Smooth muscle cell (in vitro differentiated cells): ENCODE data around the gene UNKL. TPM values are rescaled to one million over a fixed set of nuclear protein-coding genes. Genes with fewer than 3 reads are reported as not detected.

ENCODE experiments used
- DNase-seq: peaks from one replicate; lab custom pipeline; 2025; ENCODE audit not compliant: unreplicated experiment; lab: John Stamatoyannopoulos, UW
- H2AFZ ChIP-seq: fragments of 200-600 bp; sonication (generic); 2 replicates; pipeline ENCODE4 v1.6.0; 2016; ENCODE audit warnings: antibody characterized with exemption, low read depth, mild to moderate bottlenecking
- H3F3A ChIP-seq: fragments of 200-600 bp; sonication (generic); 2 replicates; pipeline ENCODE4 v1.6.0; 2017; ENCODE audit warnings: antibody characterized with exemption, low read depth
- H3K27ac ChIP-seq: fragments of 200-600 bp; sonication (generic); 2 replicates; pipeline ENCODE4 v1.5.1; 2016; ENCODE audit warnings: low read depth, mild to moderate bottlenecking
- H3K27me3 ChIP-seq: fragments of 200-600 bp; sonication (generic); 2 replicates; pipeline ENCODE4 v1.6.1; 2016; ENCODE audit warnings: low read depth, mild to moderate bottlenecking
- H3K36me3 ChIP-seq: fragments of 200-600 bp; sonication (generic); 2 replicates; pipeline ENCODE4 v1.5.1; 2016; ENCODE audit warnings: low read depth
- H3K4me1 ChIP-seq: fragments of 200-600 bp; sonication (generic); 2 replicates; pipeline ENCODE4 v1.5.1; 2016; ENCODE audit warnings: low read depth
- H3K4me2 ChIP-seq: fragments of 200-600 bp; sonication (generic); 2 replicates; pipeline ENCODE4 v1.6.0; 2016; ENCODE audit warnings: mild to moderate bottlenecking
- H3K4me3 ChIP-seq: fragments of 200-600 bp; sonication (generic); 2 replicates; pipeline ENCODE4 v1.5.1; 2016; ENCODE audit warnings: mild to moderate bottlenecking
- H3K79me2 ChIP-seq: fragments of 200-600 bp; sonication (generic); 2 replicates; pipeline ENCODE4 v1.6.0; 2016; ENCODE audit warnings: low read depth, mild to moderate bottlenecking
- H3K9ac ChIP-seq: fragments of 200-600 bp; sonication (generic); 2 replicates; pipeline ENCODE4 v1.6.0; 2016; ENCODE audit warnings: low read depth
- H3K9me3 ChIP-seq: fragments of 200-600 bp; sonication (generic); replicated peaks from 2 replicates; pipeline ENCODE4 v1.5.1; 2016; ENCODE audit warnings: low read depth
- H4K20me1 ChIP-seq: fragments of 200-600 bp; sonication (generic); 2 replicates; pipeline ENCODE4 v1.6.0; 2016; ENCODE audit warnings: low read depth
- CTCF ChIP-seq: fragments of 200-600 bp; sonication (generic); IDR thresholded peaks from 2 replicates; pipeline ENCODE4 v1.5.1; 2017; ENCODE audit warnings: borderline replicate concordance, mild to moderate bottlenecking, antibody characterized with exemption; ENCODE audit not compliant: insufficient read depth, poor library complexity, severe bottlenecking
- WGBS: methylation state at CpG from one replicate; pipeline ENCODE4 v1.1.7; 2016; ENCODE audit warnings: low lambda C conversion rate; 5-methylcytosine and 5-hydroxymethylcytosine counted together
- polyA plus RNA-seq: library from polyadenylated mRNA; unstranded; fragments of >200 nt; fragmentation: Nextera tagmentation; extraction: Ambion mirVana; gene quantifications from 2 replicates; pipeline ENCODE4 v1.2.1, GENCODE V29; 2016
- total RNA-seq: library from RNA; depleted of rRNA; stranded (reverse); fragments of >200 nt; gene quantifications from 2 replicates; pipeline ENCODE4 v1.2.3, GENCODE V29; 2014

The UNKL gene
- total and polyA plus RNA-seq, 2 experiments from 2014 or later, result 5.2 to 6.2 TPM

GRCh38 chr16:1355591-1355990 is 58.9 kb downstream of the UNKL start:
- no peak for TF ChIP-seq CTCF
- Histone ChIP-seq H3K79me2 (peaks cover 69% of the 10 kb centered on the region), H3K27ac (no peak overlapping the region), H3K27me3 (no peaks in the 10 kb centered on the region), H3K4me1 (peaks cover 7% of the 10 kb centered on the region), H4K20me1 (peaks cover 62% of the 10 kb centered on the region), H3K4me3 (no peak overlapping the region), H3K9ac (no peak overlapping the region), H3K36me3 (no peaks in the 10 kb centered on the region), H3F3A (no peaks in the 10 kb centered on the region), H3K4me2 (no peak overlapping the region), H2AFZ (no peak overlapping the region), H3K9me3 (no peaks in the 10 kb centered on the region)
- DNase-seq, result no peak
- 95% methylated on average over 11 of the region's 15 CpGs for WGBS

GRCh38 chr16:1354815-1355540 is 59.5 kb downstream of the UNKL start:
- Histone ChIP-seq H3K4me3 (no peak overlapping the region), H3K79me2 (peaks cover 70% of the 10 kb centered on the region), H3K27ac (no peak overlapping the region), H4K20me1 (peaks cover 58% of the 10 kb centered on the region), H3K4me2 (no peak overlapping the region), H3K27me3 (no peaks in the 10 kb centered on the region), H3K9ac (no peak overlapping the region), H3K9me3 (no peaks in the 10 kb centered on the region), H2AFZ (no peak overlapping the region), H3K36me3 (no peaks in the 10 kb centered on the region), H3K4me1 (peaks cover 7% of the 10 kb centered on the region), H3F3A (no peaks in the 10 kb centered on the region)
- DNase-seq, result no peak
- no peak for TF ChIP-seq CTCF
- WGBS, result 96% methylated on average over 42 of the region's 49 CpGs

- H3K4me1 ChIP-seq, result peaks cover 7% of the 10 kb centered on the region
- H4K20me1 ChIP-seq, result peaks cover 27% of the 10 kb centered on the region
- under 1% methylated on average over 76 of the region's 98 CpGs for WGBS
- H3K27me3 ChIP-seq, result no peaks in the 10 kb centered on the region
- H3K4me3 ChIP-seq, result peak within 1 kb of the TSS; percentile 97
- H3K9ac ChIP-seq, result peak within 1 kb of the TSS; percentile 91
- peak within 1 kb of the TSS; percentile 83 for H2AFZ ChIP-seq
- no peak within 1 kb of the TSS for H3K27ac ChIP-seq
- no peaks in the 10 kb centered on the region for H3K36me3 ChIP-seq
- H3F3A ChIP-seq, result no peaks in the 10 kb centered on the region
- DNase-seq, result peak; percentile 54
- H3K4me2 ChIP-seq, result peak within 1 kb of the TSS; percentile 99
- H3K9me3 ChIP-seq, result no peaks in the 10 kb centered on the region
- TF ChIP-seq CTCF, result no peak
- peaks cover 62% of the 10 kb centered on the region for H3K79me2 ChIP-seq
These were observed 62.7 kb downstream of the UNKL start, which contains the start of the genes GNPTG and TSR3 for GRCh38 chr16:1351582-1352362. TSS of gene GNPTG (plus strand) at chr16:1351931. CDS start at chr16:1351966, 35 bp downstream. TSS of gene TSR3 (minus strand) at chr16:1351878. CDS start at chr16:1351804, 74 bp downstream.
